ENCODE data around the gene ZNF536.
"Not testable (repeated sequence)": the region's sequence is repeated elsewhere in the genome, so short reads cannot be mapped to it uniquely, and the experiment has no call there.

The ZNF536 gene

GRCh38 chr19:30492586-30493270 is 120.5 kb downstream of the ZNF536 start:
- TF ChIP-seq CTCF (IDR thresholded peaks at IDR 0.05; ENCODE audit: low read depth, low read length): no peak
- in situ Hi-C loops (cut with HindIII; ENCODE audit: low sequenced_read_pairs): no loop called here
- DNase-seq (ENCODE audit: low read depth, low spot score): no peak
- no peak overlapping the region for H3K4me3 ChIP-seq (ENCODE audit: low read depth, low read length)

GRCh38 chr19:30497034-30497433 is 124.8 kb downstream of the ZNF536 start:
- H3K4me3 ChIP-seq (ENCODE audit: low read depth, low read length): no peak overlapping the region
- in situ Hi-C loops (cut with HindIII; ENCODE audit: low sequenced_read_pairs): no loop called here
- no peak for TF ChIP-seq CTCF (IDR thresholded peaks at IDR 0.05; ENCODE audit: low read depth, low read length)
- DNase-seq (ENCODE audit: low read depth, low spot score): no peak

- in situ Hi-C loops (cut with HindIII; ENCODE audit: low sequenced_read_pairs); H3K4me3 ChIP-seq (ENCODE audit: low read depth, low read length); DNase-seq (ENCODE audit: low read depth, low spot score): not testable (repeated sequence)
These were observed 125.9 kb downstream of the ZNF536 start for GRCh38 chr19:30498085-30498484.

- TF ChIP-seq CTCF (IDR thresholded peaks at IDR 0.05; ENCODE audit: low read depth, low read length): no peak
- DNase-seq (ENCODE audit: low read depth, low spot score): no peak
- no peak overlapping the region for H3K4me3 ChIP-seq (ENCODE audit: low read depth, low read length)
- in situ Hi-C loops (cut with HindIII; ENCODE audit: low sequenced_read_pairs): no loop called here
These were observed 126.5 kb downstream of the ZNF536 start for GRCh38 chr19:30498707-30499106.

GRCh38 chr19:30504272-30504671 is 132.1 kb downstream of the ZNF536 start:
- in situ Hi-C loops (cut with HindIII; ENCODE audit: low sequenced_read_pairs): no loop called here
- no peak for TF ChIP-seq CTCF (IDR thresholded peaks at IDR 0.05; ENCODE audit: low read depth, low read length)
- no peak for DNase-seq (ENCODE audit: low read depth, low spot score)
- H3K4me3 ChIP-seq (ENCODE audit: low read depth, low read length): no peak overlapping the region

GRCh38 chr19:30512176-30513081 is 140.2 kb downstream of the ZNF536 start:
- H3K4me3 ChIP-seq (ENCODE audit: low read depth, low read length): no peak overlapping the region
- TF ChIP-seq CTCF (IDR thresholded peaks at IDR 0.05; ENCODE audit: low read depth, low read length): no peak
- DNase-seq (ENCODE audit: low read depth, low spot score): no peak
- in situ Hi-C loops (cut with HindIII; ENCODE audit: low sequenced_read_pairs): no loop called here

- in situ Hi-C loops (cut with HindIII; ENCODE audit: low sequenced_read_pairs): no loop called here
- H3K4me3 ChIP-seq (ENCODE audit: low read depth, low read length): no peak overlapping the region
- no peak for TF ChIP-seq CTCF (IDR thresholded peaks at IDR 0.05; ENCODE audit: low read depth, low read length)
- DNase-seq (ENCODE audit: low read depth, low spot score): no peak
These were observed 140.9 kb downstream of the ZNF536 start for GRCh38 chr19:30513082-30513411.
